Activated CD8-positive, alpha-beta memory T cell treated with anti-CD3 and anti-CD28 coated beads, Interleukin-2, amount 10 ng/mL, durations not matched to agents 7 days and 5 days (primary cell): Measurements from ENCODE around the gene PTPRF. TPM values are rescaled to one million over a fixed set of nuclear protein-coding genes. Genes with fewer than 3 reads are reported as not detected.

Experiments used
- ATAC-seq: fragments of 150-1000 bp; cut with Tn5 transposase; one replicate; pipeline ENCODE4 v1.10.0; 2021; ENCODE audit warnings: moderate library complexity
- CTCF ChIA-PET: fragments of 350-600 bp; sonication (Branson Sonifier 250); formaldehyde crosslinking; loops from one replicate; lab custom pipeline; 2021; ENCODE audit warnings: antibody characterized with exemption; lab: Charles Lee
- DNase-seq: peaks from one replicate; pipeline ENCODE4 v3.0.0-alpha.2; 2020
- H3K27ac Mint-ChIP-seq: one replicate; pipeline ENCODE4 v1.8.0; 2021; ENCODE audit warnings: mild to moderate bottlenecking, mixed read lengths
- H3K27me3 Mint-ChIP-seq: one replicate; pipeline ENCODE4 v1.8.0; 2021; ENCODE audit warnings: mixed read lengths
- H3K36me3 Mint-ChIP-seq: one replicate; pipeline ENCODE4 v1.8.0; 2021; ENCODE audit warnings: mild to moderate bottlenecking, mixed read lengths
- H3K4me1 Mint-ChIP-seq: one replicate; pipeline ENCODE4 v1.8.0; 2021; ENCODE audit warnings: mixed read lengths
- H3K4me3 Mint-ChIP-seq: one replicate; pipeline ENCODE4 v1.8.0; 2021; ENCODE audit warnings: mild to moderate bottlenecking, moderate library complexity, mixed read lengths
- H3K9me3 Mint-ChIP-seq: one replicate; pipeline ENCODE4 v1.8.0; 2022; ENCODE audit warnings: low read depth, mixed read lengths
- total RNA-seq, 2 experiments: library from RNA; stranded (reverse); gene quantifications; one replicate each; pipeline ENCODE4 v1.2.3, GENCODE V29; 2021

Gene PTPRF
- total RNA-seq, 2 experiments from 2014 or later: 0.23 to 0.41 TPM

- H3K9me3 Mint-ChIP-seq: no peaks in the 10 kb centered on the region
- CTCF ChIA-PET: no interaction called here
- DNase-seq (no peak), ATAC-seq (no peak)
- H3K27ac Mint-ChIP-seq: no peak overlapping the region
- H3K4me3 Mint-ChIP-seq: no peak overlapping the region
- no peaks in the 10 kb centered on the region for H3K4me1 Mint-ChIP-seq
- no peaks in the 10 kb centered on the region for H3K27me3 Mint-ChIP-seq
- H3K36me3 Mint-ChIP-seq: no peaks in the 10 kb centered on the region
Measured at GRCh38 chr1:43619314-43619790, 88.7 kb downstream of the PTPRF start.

- ATAC-seq: no peak
- Mint-ChIP-seq H3K36me3 (no peaks in the 10 kb centered on the region), H3K4me1 (no peaks in the 10 kb centered on the region), H3K27me3 (no peaks in the 10 kb centered on the region), H3K9me3 (no peaks in the 10 kb centered on the region), H3K4me3 (no peak overlapping the region), H3K27ac (no peak overlapping the region)
- CTCF ChIA-PET: no interaction called here
- no peak for DNase-seq
Measured at GRCh38 chr1:43619996-43620920, 89.6 kb downstream of the PTPRF start.

- DNase-seq (no peak), ATAC-seq (no peak)
- H3K9me3 Mint-ChIP-seq: no peaks in the 10 kb centered on the region
- CTCF ChIA-PET: no interaction called here
- H3K4me3 Mint-ChIP-seq: no peak overlapping the region
- no peaks in the 10 kb centered on the region for H3K4me1 Mint-ChIP-seq
- no peaks in the 10 kb centered on the region for H3K27me3 Mint-ChIP-seq
- H3K27ac Mint-ChIP-seq: no peak overlapping the region
- no peaks in the 10 kb centered on the region for H3K36me3 Mint-ChIP-seq
Measured at GRCh38 chr1:43620956-43621355, 90.3 kb downstream of the PTPRF start.

GRCh38 chr1:43621386-43621785, 90.7 kb downstream of the PTPRF start:
- DNase-seq: no peak
- CTCF ChIA-PET: no interaction called here
- no peak for ATAC-seq
- Mint-ChIP-seq H3K27me3 (no peaks in the 10 kb centered on the region), H3K4me3 (no peak overlapping the region), H3K4me1 (no peaks in the 10 kb centered on the region), H3K27ac (no peak overlapping the region), H3K36me3 (no peaks in the 10 kb centered on the region), H3K9me3 (no peaks in the 10 kb centered on the region)

- no peaks in the 10 kb centered on the region for H3K36me3 Mint-ChIP-seq
- CTCF ChIA-PET: no interaction called here
- no peak overlapping the region for H3K27ac Mint-ChIP-seq
- H3K4me3 Mint-ChIP-seq: no peak overlapping the region
- H3K4me1 Mint-ChIP-seq: no peaks in the 10 kb centered on the region
- no peak for DNase-seq
- H3K9me3 Mint-ChIP-seq: no peaks in the 10 kb centered on the region
- peaks cover 2% of the 10 kb centered on the region for H3K27me3 Mint-ChIP-seq
- no peak for ATAC-seq
Measured at GRCh38 chr1:43621861-43622260, 91.2 kb downstream of the PTPRF start.

GRCh38 chr1:43622471-43622870, 91.8 kb downstream of the PTPRF start:
- Mint-ChIP-seq H3K4me1 (no peaks in the 10 kb centered on the region), H3K4me3 (no peak overlapping the region), H3K36me3 (no peaks in the 10 kb centered on the region), H3K27ac (no peak overlapping the region), H3K9me3 (no peaks in the 10 kb centered on the region), H3K27me3 (peaks cover 5% of the 10 kb centered on the region)
- no peak for ATAC-seq
- CTCF ChIA-PET: no interaction called here
- no peak for DNase-seq

- Mint-ChIP-seq H3K4me1 (no peaks in the 10 kb centered on the region), H3K27ac (no peak overlapping the region), H3K9me3 (no peaks in the 10 kb centered on the region), H3K27me3 (peaks cover 5% of the 10 kb centered on the region), H3K4me3 (no peak overlapping the region), H3K36me3 (no peaks in the 10 kb centered on the region)
- no peak for ATAC-seq
- DNase-seq: no peak
- CTCF ChIA-PET: no interaction called here
Measured at GRCh38 chr1:43622901-43623780, 92.5 kb downstream of the PTPRF start.

- CTCF ChIA-PET: no interaction called here
- DNase-seq: no peak
- peaks cover 5% of the 10 kb centered on the region for H3K27me3 Mint-ChIP-seq
- H3K4me3 Mint-ChIP-seq: no peak overlapping the region
- H3K4me1 Mint-ChIP-seq: no peaks in the 10 kb centered on the region
- no peaks in the 10 kb centered on the region for H3K36me3 Mint-ChIP-seq
- no peak for ATAC-seq
- no peak overlapping the region for H3K27ac Mint-ChIP-seq
- no peaks in the 10 kb centered on the region for H3K9me3 Mint-ChIP-seq
Measured at GRCh38 chr1:43625063-43625780, 94.5 kb downstream of the PTPRF start.

GRCh38 chr1:43632135-43632670, 101.5 kb downstream of the PTPRF start:
- H3K36me3 Mint-ChIP-seq: no peaks in the 10 kb centered on the region
- DNase-seq (no peak), ATAC-seq (no peak)
- no peak overlapping the region for H3K27ac Mint-ChIP-seq
- H3K4me3 Mint-ChIP-seq: no peak overlapping the region
- no peaks in the 10 kb centered on the region for H3K9me3 Mint-ChIP-seq
- H3K27me3 Mint-ChIP-seq: peaks cover 8% of the 10 kb centered on the region
- H3K4me1 Mint-ChIP-seq: no peaks in the 10 kb centered on the region
- CTCF ChIA-PET: interaction anchor here (0.6 kb wide), 1 partner anchor 415 kb away, joined by 4 read pairs; no protein-coding TSS in a partner anchor

GRCh38 chr1:43634721-43635120, 104.0 kb downstream of the PTPRF start:
- no peak for DNase-seq
- Mint-ChIP-seq H3K4me3 (no peak overlapping the region), H3K36me3 (no peaks in the 10 kb centered on the region), H3K9me3 (no peaks in the 10 kb centered on the region), H3K4me1 (no peaks in the 10 kb centered on the region), H3K27me3 (peaks cover 8% of the 10 kb centered on the region), H3K27ac (no peak overlapping the region)
- no peak for ATAC-seq
- CTCF ChIA-PET: no interaction called here

- H3K9me3 Mint-ChIP-seq: no peaks in the 10 kb centered on the region
- peaks cover 11% of the 10 kb centered on the region for H3K27me3 Mint-ChIP-seq
- DNase-seq (no peak), ATAC-seq (no peak)
- H3K4me3 Mint-ChIP-seq: no peak overlapping the region
- H3K36me3 Mint-ChIP-seq: no peaks in the 10 kb centered on the region
- no peak overlapping the region for H3K27ac Mint-ChIP-seq
- CTCF ChIA-PET: interaction anchor here (0.8 to 1.4 kb wide), 2 partner anchors 18 to 299 kb away, joined by 3 to 4 read pairs; no protein-coding TSS in a partner anchor
- H3K4me1 Mint-ChIP-seq: no peaks in the 10 kb centered on the region
Measured at GRCh38 chr1:43636006-43636641, 105.4 kb downstream of the PTPRF start.

- ATAC-seq: no peak
- no peak overlapping the region for H3K4me3 Mint-ChIP-seq
- no peak overlapping the region for H3K27ac Mint-ChIP-seq
- CTCF ChIA-PET: interaction anchor here (1.4 kb wide), 1 partner anchor 16 kb away, joined by 3 read pairs; no protein-coding TSS in a partner anchor
- DNase-seq: no peak
- H3K36me3 Mint-ChIP-seq: no peaks in the 10 kb centered on the region
- peaks cover 11% of the 10 kb centered on the region for H3K27me3 Mint-ChIP-seq
- no peaks in the 10 kb centered on the region for H3K4me1 Mint-ChIP-seq
- no peaks in the 10 kb centered on the region for H3K9me3 Mint-ChIP-seq
Measured at GRCh38 chr1:43637267-43637666, 106.6 kb downstream of the PTPRF start.
